Smooth muscle cell (in vitro differentiated cells): ENCODE data around the gene UQCC5. TPM values are rescaled to one million over a fixed set of nuclear protein-coding genes. Genes with fewer than 3 reads are reported as not detected.

ENCODE experiments used
- DNase-seq: peaks from one replicate; lab custom pipeline; 2025; ENCODE audit not compliant: unreplicated experiment; lab: John Stamatoyannopoulos, UW
- H2AFZ ChIP-seq: fragments of 200-600 bp; sonication (generic); 2 replicates; pipeline ENCODE4 v1.6.0; 2016; ENCODE audit warnings: antibody characterized with exemption, low read depth, mild to moderate bottlenecking
- H3F3A ChIP-seq: fragments of 200-600 bp; sonication (generic); 2 replicates; pipeline ENCODE4 v1.6.0; 2017; ENCODE audit warnings: antibody characterized with exemption, low read depth
- H3K27ac ChIP-seq: fragments of 200-600 bp; sonication (generic); 2 replicates; pipeline ENCODE4 v1.5.1; 2016; ENCODE audit warnings: low read depth, mild to moderate bottlenecking
- H3K27me3 ChIP-seq: fragments of 200-600 bp; sonication (generic); 2 replicates; pipeline ENCODE4 v1.6.1; 2016; ENCODE audit warnings: low read depth, mild to moderate bottlenecking
- H3K36me3 ChIP-seq: fragments of 200-600 bp; sonication (generic); 2 replicates; pipeline ENCODE4 v1.5.1; 2016; ENCODE audit warnings: low read depth
- H3K4me1 ChIP-seq: fragments of 200-600 bp; sonication (generic); 2 replicates; pipeline ENCODE4 v1.5.1; 2016; ENCODE audit warnings: low read depth
- H3K4me2 ChIP-seq: fragments of 200-600 bp; sonication (generic); 2 replicates; pipeline ENCODE4 v1.6.0; 2016; ENCODE audit warnings: mild to moderate bottlenecking
- H3K4me3 ChIP-seq: fragments of 200-600 bp; sonication (generic); 2 replicates; pipeline ENCODE4 v1.5.1; 2016; ENCODE audit warnings: mild to moderate bottlenecking
- H3K79me2 ChIP-seq: fragments of 200-600 bp; sonication (generic); 2 replicates; pipeline ENCODE4 v1.6.0; 2016; ENCODE audit warnings: low read depth, mild to moderate bottlenecking
- H3K9ac ChIP-seq: fragments of 200-600 bp; sonication (generic); 2 replicates; pipeline ENCODE4 v1.6.0; 2016; ENCODE audit warnings: low read depth
- H3K9me3 ChIP-seq: fragments of 200-600 bp; sonication (generic); replicated peaks from 2 replicates; pipeline ENCODE4 v1.5.1; 2016; ENCODE audit warnings: low read depth
- H4K20me1 ChIP-seq: fragments of 200-600 bp; sonication (generic); 2 replicates; pipeline ENCODE4 v1.6.0; 2016; ENCODE audit warnings: low read depth
- WGBS: methylation state at CpG from one replicate; pipeline ENCODE4 v1.1.7; 2016; ENCODE audit warnings: low lambda C conversion rate; 5-methylcytosine and 5-hydroxymethylcytosine counted together
- polyA plus RNA-seq: library from polyadenylated mRNA; unstranded; fragments of >200 nt; fragmentation: Nextera tagmentation; extraction: Ambion mirVana; gene quantifications from 2 replicates; pipeline ENCODE4 v1.2.1, GENCODE V29; 2016
- total RNA-seq: library from RNA; depleted of rRNA; stranded (reverse); fragments of >200 nt; gene quantifications from 2 replicates; pipeline ENCODE4 v1.2.3, GENCODE V29; 2014
- TF ChIP-seq, protein P1 (sequence below): fragments of 200-600 bp; sonication (generic); IDR thresholded peaks from 2 replicates; pipeline ENCODE4 v1.5.1; 2017; ENCODE audit warnings: borderline replicate concordance, mild to moderate bottlenecking, antibody characterized with exemption; ENCODE audit not compliant: insufficient read depth, poor library complexity, severe bottlenecking

The UQCC5 gene
- total and polyA plus RNA-seq, 2 experiments from 2014 or later = 0.76 to 33.0 TPM

DNA sequence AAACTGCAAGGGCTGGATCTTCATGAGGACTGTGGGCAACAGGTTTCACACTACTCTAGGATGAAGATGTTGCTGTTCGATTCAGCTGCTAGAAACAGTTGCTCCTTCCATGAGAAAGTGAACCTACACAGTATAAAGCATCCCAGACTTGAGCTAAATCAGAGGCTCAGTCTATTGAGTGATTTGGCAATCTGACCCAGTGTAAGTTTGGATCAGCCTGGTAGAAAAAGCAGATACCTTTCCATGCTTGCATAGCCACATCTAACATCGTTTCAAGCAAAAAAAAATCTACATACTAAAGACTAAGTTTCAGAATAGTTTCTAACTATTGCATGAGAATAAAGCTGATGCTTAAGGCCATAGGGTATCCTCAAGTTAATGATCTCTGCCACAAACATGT is 4.6 kb downstream of the UQCC5 start:
- H3K79me2 ChIP-seq = peaks cover 51% of the 10 kb centered on the region
- no peaks in the 10 kb centered on the region for H3F3A ChIP-seq
- WGBS = 100% methylated on average over 2 of the region's 2 CpGs
- H3K4me2 ChIP-seq = no peak overlapping the region
- no peak overlapping the region for H3K9ac ChIP-seq
- no peak overlapping the region for H2AFZ ChIP-seq
- peaks cover 11% of the 10 kb centered on the region for H3K4me1 ChIP-seq
- DNase-seq = no peak
- peaks cover 61% of the 10 kb centered on the region for H4K20me1 ChIP-seq
- H3K27me3 ChIP-seq = no peaks in the 10 kb centered on the region
- H3K9me3 ChIP-seq = no peaks in the 10 kb centered on the region
- H3K4me3 ChIP-seq = no peak overlapping the region
- H3K36me3 ChIP-seq = no peaks in the 10 kb centered on the region
- H3K27ac ChIP-seq = no peak overlapping the region
- TF ChIP-seq, protein P1, sequence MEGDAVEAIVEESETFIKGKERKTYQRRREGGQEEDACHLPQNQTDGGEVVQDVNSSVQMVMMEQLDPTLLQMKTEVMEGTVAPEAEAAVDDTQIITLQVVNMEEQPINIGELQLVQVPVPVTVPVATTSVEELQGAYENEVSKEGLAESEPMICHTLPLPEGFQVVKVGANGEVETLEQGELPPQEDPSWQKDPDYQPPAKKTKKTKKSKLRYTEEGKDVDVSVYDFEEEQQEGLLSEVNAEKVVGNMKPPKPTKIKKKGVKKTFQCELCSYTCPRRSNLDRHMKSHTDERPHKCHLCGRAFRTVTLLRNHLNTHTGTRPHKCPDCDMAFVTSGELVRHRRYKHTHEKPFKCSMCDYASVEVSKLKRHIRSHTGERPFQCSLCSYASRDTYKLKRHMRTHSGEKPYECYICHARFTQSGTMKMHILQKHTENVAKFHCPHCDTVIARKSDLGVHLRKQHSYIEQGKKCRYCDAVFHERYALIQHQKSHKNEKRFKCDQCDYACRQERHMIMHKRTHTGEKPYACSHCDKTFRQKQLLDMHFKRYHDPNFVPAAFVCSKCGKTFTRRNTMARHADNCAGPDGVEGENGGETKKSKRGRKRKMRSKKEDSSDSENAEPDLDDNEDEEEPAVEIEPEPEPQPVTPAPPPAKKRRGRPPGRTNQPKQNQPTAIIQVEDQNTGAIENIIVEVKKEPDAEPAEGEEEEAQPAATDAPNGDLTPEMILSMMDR = no peak

DNA sequence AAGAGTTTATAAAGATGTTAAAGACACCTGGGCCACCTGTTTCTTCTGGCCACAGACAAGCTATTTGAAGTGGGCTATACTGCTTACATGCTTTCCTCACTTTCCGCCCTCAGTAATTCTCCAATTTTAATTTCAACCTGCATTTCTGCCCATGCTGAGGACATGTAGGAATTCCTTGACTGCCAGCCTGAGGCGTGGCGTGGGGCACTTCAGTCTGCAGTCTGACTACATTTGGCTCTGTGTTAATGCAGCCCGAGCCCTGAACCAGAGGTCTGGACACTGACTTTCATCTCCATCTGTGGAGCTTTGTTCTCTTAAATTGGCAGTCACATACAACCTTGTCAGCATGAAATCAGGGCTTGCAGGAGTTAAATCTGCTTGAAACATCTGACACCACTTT is 8.5 kb downstream of the UQCC5 start:
- Histone ChIP-seq H3F3A (no peaks in the 10 kb centered on the region), H3K4me1 (no peaks in the 10 kb centered on the region), H3K4me3 (no peak overlapping the region), H2AFZ (no peak overlapping the region), H3K27ac (no peak overlapping the region), H3K36me3 (peaks cover 19% of the 10 kb centered on the region), H3K79me2 (peaks cover 25% of the 10 kb centered on the region), H3K9me3 (no peaks in the 10 kb centered on the region), H3K4me2 (no peak overlapping the region), H4K20me1 (peaks cover 41% of the 10 kb centered on the region), H3K9ac (no peak overlapping the region), H3K27me3 (no peaks in the 10 kb centered on the region)
- 92% methylated on average over 4 of the region's 4 CpGs for WGBS
- TF ChIP-seq, protein P1 = no peak
- no peak for DNase-seq

DNA sequence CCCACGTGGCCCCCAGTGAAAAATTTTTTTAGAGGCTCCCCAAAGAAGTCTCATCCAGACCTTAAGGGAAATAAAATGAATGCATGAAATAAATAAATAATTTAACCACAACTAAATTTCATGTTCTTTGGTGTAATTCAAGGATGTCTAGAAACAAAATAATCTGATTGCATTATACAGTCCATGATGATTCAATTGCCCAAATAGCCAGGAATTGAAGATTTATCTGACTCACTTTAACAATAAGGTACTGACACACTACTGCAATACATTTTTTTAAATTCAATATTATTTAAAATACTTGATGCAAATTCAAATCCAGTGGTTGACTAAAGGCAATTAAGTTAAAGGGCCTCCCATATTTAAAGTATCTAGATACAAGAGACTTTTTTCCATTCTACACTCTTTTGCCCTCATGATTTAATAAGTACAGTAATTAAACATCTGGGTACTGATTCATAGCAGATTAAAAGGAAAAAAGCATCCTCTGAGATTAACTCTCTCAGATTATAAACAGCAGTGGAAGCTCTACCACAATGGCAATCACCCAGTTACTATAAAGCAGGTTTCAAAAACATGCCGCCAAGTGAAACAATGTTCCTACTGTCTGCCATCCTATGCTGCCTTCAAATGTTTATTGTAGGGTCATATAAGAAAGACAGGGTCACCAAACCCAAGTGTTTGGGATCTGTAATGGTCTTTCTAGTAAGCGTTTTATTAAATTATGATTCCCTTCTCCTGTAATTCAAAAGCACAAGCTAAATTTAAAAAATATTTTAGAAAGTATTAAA is 9.9 kb downstream of the UQCC5 start:
- no peak overlapping the region for H3K4me2 ChIP-seq
- TF ChIP-seq, protein P1 = no peak
- 95% methylated on average over 3 of the region's 3 CpGs for WGBS
- H3K4me1 ChIP-seq = no peaks in the 10 kb centered on the region
- H2AFZ ChIP-seq = no peak overlapping the region
- H3K36me3 ChIP-seq = peaks cover 19% of the 10 kb centered on the region
- H3K27me3 ChIP-seq = no peaks in the 10 kb centered on the region
- H3K27ac ChIP-seq = no peak overlapping the region
- H3K9ac ChIP-seq = no peak overlapping the region
- no peaks in the 10 kb centered on the region for H3F3A ChIP-seq
- H3K9me3 ChIP-seq = no peaks in the 10 kb centered on the region
- H3K4me3 ChIP-seq = no peak overlapping the region
- peaks cover 12% of the 10 kb centered on the region for H3K79me2 ChIP-seq
- DNase-seq = no peak
- H4K20me1 ChIP-seq = peaks cover 33% of the 10 kb centered on the region

DNA sequence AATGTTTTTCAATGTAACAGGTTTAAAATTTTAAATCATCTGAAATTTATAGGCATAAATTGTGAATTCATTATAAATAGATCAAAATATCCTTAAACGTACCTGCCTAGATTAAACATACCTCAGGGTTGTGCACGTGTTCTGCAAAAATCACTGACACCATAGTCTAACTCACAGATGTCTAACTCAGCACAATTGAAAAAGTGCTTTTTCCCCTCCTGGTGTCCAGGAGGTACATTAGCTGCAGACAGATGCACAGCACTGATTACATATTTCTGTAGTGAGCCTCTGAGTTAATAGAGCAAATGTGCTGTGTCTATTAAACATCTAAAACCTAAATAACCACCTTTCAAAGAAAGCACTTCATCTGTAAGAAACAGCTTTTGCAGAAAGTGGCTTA is 10.7 kb downstream of the UQCC5 start:
- H3K4me3 ChIP-seq = no peak overlapping the region
- peaks cover 4% of the 10 kb centered on the region for H3K79me2 ChIP-seq
- WGBS = 91% methylated on average over 2 of the region's 2 CpGs
- H3K4me1 ChIP-seq = no peaks in the 10 kb centered on the region
- no peak overlapping the region for H3K9ac ChIP-seq
- H3K27ac ChIP-seq = no peak overlapping the region
- no peaks in the 10 kb centered on the region for H3K27me3 ChIP-seq
- no peak overlapping the region for H2AFZ ChIP-seq
- H3F3A ChIP-seq = no peaks in the 10 kb centered on the region
- peaks cover 19% of the 10 kb centered on the region for H3K36me3 ChIP-seq
- TF ChIP-seq, protein P1 = no peak
- DNase-seq = no peak
- H3K9me3 ChIP-seq = no peaks in the 10 kb centered on the region
- no peak overlapping the region for H3K4me2 ChIP-seq
- peaks cover 25% of the 10 kb centered on the region for H4K20me1 ChIP-seq
